Hepatocyte (in vitro differentiated cells): ENCODE measurements around the gene TENM4.

Source experiments
- CTCF ChIP-seq: fragments of 200-600 bp; sonication (generic); IDR thresholded peaks from 2 replicates; pipeline ENCODE4 v1.5.1; 2016; ENCODE audit warnings: antibody characterized with exemption, mild to moderate bottlenecking; ENCODE audit not compliant: poor library complexity
- EZH2 ChIP-seq: fragments of 200-600 bp; sonication (generic); IDR thresholded peaks from 2 replicates; pipeline ENCODE4 v1.6.1; 2016; ENCODE audit warnings: antibody characterized with exemption, mild to moderate bottlenecking, borderline replicate concordance

DNA sequence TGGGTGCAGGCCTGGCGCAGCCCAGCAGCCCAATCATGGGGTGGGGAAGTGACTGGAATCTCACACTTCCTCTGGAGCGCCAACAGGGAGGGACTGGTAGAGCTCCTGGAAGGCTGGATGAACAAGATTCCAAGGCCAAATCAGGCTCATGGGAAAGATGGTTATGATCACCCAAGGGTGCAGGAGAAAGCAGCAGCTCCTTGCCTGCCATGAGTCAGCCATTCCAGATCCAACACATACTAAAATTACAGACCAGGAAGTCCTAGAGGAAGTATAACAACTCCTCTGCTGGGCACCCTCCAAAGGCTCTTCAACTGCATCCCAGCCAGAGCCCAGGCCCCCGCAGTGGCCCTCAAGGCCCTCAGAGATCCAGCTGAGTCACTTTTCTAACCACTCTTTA is 427.3 kb downstream of the TENM4 start:
- TF ChIP-seq CTCF (no peak), EZH2 (no peak)
